ENCODE results near the gene LRFN2.

- TF ChIP-seq, protein P1, sequence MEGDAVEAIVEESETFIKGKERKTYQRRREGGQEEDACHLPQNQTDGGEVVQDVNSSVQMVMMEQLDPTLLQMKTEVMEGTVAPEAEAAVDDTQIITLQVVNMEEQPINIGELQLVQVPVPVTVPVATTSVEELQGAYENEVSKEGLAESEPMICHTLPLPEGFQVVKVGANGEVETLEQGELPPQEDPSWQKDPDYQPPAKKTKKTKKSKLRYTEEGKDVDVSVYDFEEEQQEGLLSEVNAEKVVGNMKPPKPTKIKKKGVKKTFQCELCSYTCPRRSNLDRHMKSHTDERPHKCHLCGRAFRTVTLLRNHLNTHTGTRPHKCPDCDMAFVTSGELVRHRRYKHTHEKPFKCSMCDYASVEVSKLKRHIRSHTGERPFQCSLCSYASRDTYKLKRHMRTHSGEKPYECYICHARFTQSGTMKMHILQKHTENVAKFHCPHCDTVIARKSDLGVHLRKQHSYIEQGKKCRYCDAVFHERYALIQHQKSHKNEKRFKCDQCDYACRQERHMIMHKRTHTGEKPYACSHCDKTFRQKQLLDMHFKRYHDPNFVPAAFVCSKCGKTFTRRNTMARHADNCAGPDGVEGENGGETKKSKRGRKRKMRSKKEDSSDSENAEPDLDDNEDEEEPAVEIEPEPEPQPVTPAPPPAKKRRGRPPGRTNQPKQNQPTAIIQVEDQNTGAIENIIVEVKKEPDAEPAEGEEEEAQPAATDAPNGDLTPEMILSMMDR (IDR thresholded peaks at IDR 0.05): no peak
- no peak for TF ChIP-seq EZH2 (IDR thresholded peaks at IDR 0.05; ENCODE audit: borderline replicate concordance, insufficient read depth, low read depth, low read length, poor library complexity, severe bottlenecking)
Measured at GRCh38 chr6:40558102-40558501, 29.1 kb downstream of the LRFN2 start.
